Measurements from ENCODE around the gene FNTB.

Gene FNTB

GRCh38 chr14:64953310-64953654, 33.4 kb upstream of the FNTB start:
- no peak for DNase-seq

DNA sequence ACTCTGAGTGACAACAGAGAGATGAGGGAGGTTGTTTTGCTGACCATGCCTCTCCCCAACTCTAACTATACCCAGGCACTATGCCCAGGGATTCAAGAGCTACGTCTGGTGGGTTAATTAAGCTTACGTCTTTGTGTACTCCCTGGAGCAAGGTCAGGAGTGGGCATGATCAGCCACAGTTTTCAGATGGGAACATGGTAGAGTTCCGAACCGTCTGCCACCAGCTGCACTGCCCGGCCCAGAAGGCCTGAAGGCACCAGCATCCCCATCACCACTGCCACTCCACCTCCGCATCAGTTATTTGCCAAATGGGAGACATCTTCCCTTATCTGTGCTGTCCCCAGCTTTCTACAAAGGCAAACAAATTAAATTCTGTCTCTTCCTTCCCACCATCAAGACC, 33.0 kb upstream of the FNTB start:
- no peak for DNase-seq

GRCh38 chr14:64954491-64955240, 32.0 kb upstream of the FNTB start:
- DNase-seq = no peak

GRCh38 chr14:64955297-64955696, 31.4 kb upstream of the FNTB start:
- no peak for DNase-seq

GRCh38 chr14:64956697-64957406, 29.8 kb upstream of the FNTB start:
- no peak for DNase-seq

DNA sequence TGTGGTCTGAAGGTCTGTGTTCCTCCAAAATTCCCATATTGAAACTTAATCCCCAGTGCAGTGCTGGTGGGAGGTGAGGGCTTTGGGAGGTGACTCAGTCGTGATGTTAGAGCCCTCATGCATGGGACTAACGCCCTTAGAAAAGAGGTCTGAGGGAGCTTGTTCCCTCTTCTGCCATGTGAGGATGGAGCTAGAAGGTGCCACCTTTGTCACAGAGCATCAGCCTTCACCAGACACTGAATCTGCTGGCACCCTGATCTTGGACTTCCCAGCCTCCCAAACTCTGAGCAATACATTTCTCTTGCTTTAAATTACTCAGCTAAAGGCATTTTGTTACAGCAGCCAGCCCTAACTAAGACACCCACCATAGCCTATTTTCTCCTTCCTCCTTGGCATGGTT, 28.5 kb upstream of the FNTB start:
- no peak for DNase-seq

GRCh38 chr14:64958743-64959142, 28.0 kb upstream of the FNTB start:
- DNase-seq = no peak

DNA sequence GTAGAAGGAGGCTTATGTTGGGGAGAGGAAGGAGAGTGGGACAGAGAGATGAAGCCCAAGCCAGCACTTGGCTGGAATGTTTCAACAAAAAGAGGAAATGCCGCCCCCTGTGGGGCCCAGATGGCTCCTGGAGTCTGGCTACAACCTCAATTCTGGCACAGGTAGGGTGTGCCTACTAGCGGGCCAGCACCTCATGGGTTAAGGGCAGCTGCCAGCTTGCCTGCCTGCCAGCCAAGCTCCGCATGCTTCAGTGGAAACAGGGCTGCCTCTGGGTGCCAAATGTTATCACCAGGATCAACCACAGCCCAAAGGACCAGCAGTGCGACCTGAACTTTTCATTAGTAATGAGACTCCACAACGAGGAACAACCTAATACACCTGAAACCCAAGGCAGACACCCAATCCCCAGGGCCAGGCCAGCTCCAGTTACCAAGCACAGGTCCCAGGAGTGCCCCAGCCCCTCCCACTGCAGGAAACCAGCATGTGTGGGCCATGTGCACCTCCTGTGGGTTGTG, 25.9 kb upstream of the FNTB start:
- DNase-seq = peak; percentile 54 to 83

- DNase-seq = no peak
These were observed 23.1 kb upstream of the FNTB start for GRCh38 chr14:64963611-64964010.

- no peak for DNase-seq
These were observed 21.2 kb upstream of the FNTB start for GRCh38 chr14:64965356-64966000.

DNA sequence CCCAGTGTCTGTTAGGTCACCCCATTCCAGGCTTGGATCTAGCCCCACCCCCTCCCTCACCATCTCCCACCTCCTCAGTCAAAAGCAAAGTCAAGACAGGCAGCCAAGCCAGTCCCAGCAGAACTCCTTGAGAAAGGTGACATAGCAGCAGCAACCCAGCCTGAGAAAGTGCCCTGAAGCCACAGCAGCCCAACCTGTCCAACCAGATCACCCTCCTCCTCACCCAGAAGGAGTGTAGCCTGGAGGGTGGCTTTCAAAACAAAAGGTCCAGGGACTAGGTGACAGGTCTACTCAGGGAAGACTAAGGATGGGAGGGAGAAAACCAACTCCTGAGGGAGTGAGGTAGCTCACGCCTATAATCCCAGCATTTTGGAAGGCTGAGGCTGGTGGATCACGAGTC, 19.7 kb upstream of the FNTB start:
- no peak for DNase-seq

- no peak for DNase-seq
These were observed 18.5 kb upstream of the FNTB start for GRCh38 chr14:64968167-64968566.

GRCh38 chr14:64968651-64969050, 18.0 kb upstream of the FNTB start:
- peak in 1 of 2 experiments; percentile 21 for DNase-seq

GRCh38 chr14:64970041-64970440, 16.7 kb upstream of the FNTB start:
- no peak for DNase-seq

DNA sequence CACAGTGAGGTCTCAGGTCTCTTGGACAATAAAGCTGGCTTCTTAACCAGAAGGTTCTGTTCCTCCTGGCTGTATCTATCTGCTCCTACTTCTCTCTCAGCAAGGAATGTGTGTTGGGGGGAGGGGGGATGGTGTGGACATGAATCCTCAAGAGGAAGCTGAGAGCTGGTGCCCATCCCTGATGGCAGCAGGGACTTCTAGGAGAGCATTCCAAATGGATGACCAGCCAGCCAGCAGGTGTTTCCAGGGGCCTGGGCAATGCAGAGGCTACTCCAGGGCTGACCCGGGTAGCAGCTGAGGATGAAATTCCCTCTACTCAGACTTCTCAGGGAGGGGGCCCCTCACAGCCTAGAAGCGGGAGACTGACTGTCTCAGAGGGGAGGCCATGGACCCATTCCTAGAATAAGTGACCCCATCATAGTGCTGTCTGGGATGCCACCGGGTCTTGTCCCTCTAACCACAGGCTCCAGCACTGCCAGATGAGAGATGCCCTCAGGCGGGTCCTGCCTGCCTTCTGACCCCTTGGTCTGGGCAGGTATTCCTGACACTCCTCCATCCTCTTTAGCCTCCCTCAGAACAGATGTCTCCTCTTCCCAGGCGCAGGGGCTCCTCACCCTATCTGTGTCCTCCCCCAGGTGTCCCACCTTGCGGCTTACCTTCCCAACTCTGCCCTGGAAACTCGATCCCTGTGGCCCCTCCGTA, 15.8 kb upstream of the FNTB start:
- no peak for DNase-seq

DNA sequence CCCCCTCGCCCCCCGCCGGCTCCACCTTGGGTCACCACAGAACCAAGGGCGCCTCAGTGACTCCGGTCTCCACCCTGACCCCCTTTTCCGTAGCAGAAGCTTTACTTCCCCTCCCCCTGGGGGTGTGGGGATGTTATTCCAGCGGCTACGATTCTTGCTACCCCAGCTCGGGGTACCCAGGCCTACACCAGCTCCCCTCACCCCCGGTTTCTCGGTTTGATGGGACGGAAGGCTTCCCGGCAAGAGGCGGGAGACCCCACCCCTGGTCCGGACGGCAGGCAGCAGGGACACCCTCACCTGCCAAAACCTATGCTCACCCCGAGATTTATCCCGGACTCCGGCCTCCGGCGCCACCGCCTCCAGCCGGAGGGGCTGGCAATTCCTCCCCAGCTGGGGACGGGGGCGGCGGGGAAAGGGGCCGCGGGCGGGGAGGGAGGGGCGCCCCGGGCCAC, 15.2 kb upstream of the FNTB start:
- no peak for DNase-seq

- DNase-seq = peak in 1 of 2 experiments; percentile 52
These were observed 14.5 kb upstream of the FNTB start, which contains the start of gene RAB15 for GRCh38 chr14:64971943-64972791. Gene RAB15, minus strand, starts transcription at chr14:64972336. Its CDS starts 260 bp downstream, at chr14:64972076.

GRCh38 chr14:64973026-64973442, 13.7 kb upstream of the FNTB start:
- DNase-seq = no peak

DNA sequence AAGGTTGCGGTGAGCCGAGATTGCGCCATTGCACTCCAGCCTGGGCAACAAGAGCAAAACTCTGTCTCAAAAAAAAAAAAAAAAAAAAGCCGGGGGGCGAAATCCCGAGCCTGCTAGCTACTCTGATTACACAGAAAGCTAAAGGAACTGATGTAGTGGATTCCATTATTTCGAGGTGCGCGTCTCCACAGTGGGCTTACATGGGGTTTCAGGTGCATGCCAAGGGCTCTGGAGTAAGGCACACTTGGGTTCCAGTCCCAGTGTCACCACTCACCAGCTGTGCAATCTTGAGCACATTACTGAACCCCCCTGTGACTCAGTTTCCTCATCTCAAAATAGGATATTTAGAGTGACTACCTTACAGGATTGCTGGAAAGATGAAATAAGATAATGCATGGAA, 12.9 kb upstream of the FNTB start:
- no peak for DNase-seq

GRCh38 chr14:64974563-64974962, 12.1 kb upstream of the FNTB start:
- no peak for DNase-seq

- DNase-seq = no peak
These were observed 7.2 kb upstream of the FNTB start for GRCh38 chr14:64979336-64980074.
